GM12875 (cell line): ENCODE data around the gene SMARCA4.
A peak's percentile ranks its signal among the peaks of the same experiment; 100 is the strongest.
"Not testable (repeated sequence)": the region's sequence is repeated elsewhere in the genome, so short reads cannot be mapped to it uniquely, and the experiment has no call there.

Experiments used
- H3K4me3 ChIP-seq: one replicate; pipeline ENCODE4 v1.5.1; 2011; ENCODE audit warnings: low read depth, low read length, control low read depth
- CTCF ChIP-seq: IDR thresholded peaks from 2 replicates; pipeline ENCODE4 v1.5.1; 2011; ENCODE audit warnings: low read depth, mild to moderate bottlenecking, control low read depth, inconsistent platforms, low read length, moderate library complexity, borderline replicate concordance; ENCODE audit not compliant: insufficient read depth

Gene SMARCA4

GRCh38 chr19:10935371-10936059 is 25.3 kb upstream of the SMARCA4 start:
- TF ChIP-seq CTCF = no peak

GRCh38 chr19:10936661-10937084 is 24.2 kb upstream of the SMARCA4 start:
- H3K4me3 ChIP-seq = no peak overlapping the region
- peak; percentile 62; the same call in 1 of the 2 replicates for TF ChIP-seq CTCF

More at GRCh38 chr19:10935371-10936059, 25.3 kb upstream of the SMARCA4 start:
- H3K4me3 ChIP-seq = no peak overlapping the region

GRCh38 chr19:10941649-10942048 is 19.2 kb upstream of the SMARCA4 start:
- not testable (repeated sequence) for H3K4me3 ChIP-seq

GRCh38 chr19:10943412-10943811 is 17.4 kb upstream of the SMARCA4 start:
- not testable (repeated sequence) for H3K4me3 ChIP-seq

- H3K4me3 ChIP-seq = no peak overlapping the region
- TF ChIP-seq CTCF = no peak
Measured at GRCh38 chr19:10945264-10945663, 15.6 kb upstream of the SMARCA4 start.

- no peak for TF ChIP-seq CTCF
- no peak overlapping the region for H3K4me3 ChIP-seq
Measured at GRCh38 chr19:10946958-10947657, 13.7 kb upstream of the SMARCA4 start.

- TF ChIP-seq CTCF = no peak
- H3K4me3 ChIP-seq = no peak overlapping the region
Measured at GRCh38 chr19:10952809-10953208, 8.0 kb upstream of the SMARCA4 start.

GRCh38 chr19:10959277-10959968 is 1.4 kb upstream of the SMARCA4 start:
- not testable (repeated sequence) for H3K4me3 ChIP-seq
